NAMALWA (cell line): Measurements from ENCODE around the gene OGFR.
A peak's percentile ranks its signal among the peaks of the same experiment; 100 is the strongest.

Experiments
- DNase-seq: peaks from one replicate; pipeline ENCODE4 v3.0.0-alpha.2; 2015; ENCODE audit warnings: low spot score

Gene OGFR

GRCh38 chr20:62769346-62770071 lies 35.1 kb upstream of the OGFR start:
- DNase-seq, result no peak

- DNase-seq, result no peak
These were observed 34.3 kb upstream of the OGFR start for GRCh38 chr20:62770111-62770910.

GRCh38 chr20:62770916-62771315 lies 33.7 kb upstream of the OGFR start:
- DNase-seq, result no peak

- no peak for DNase-seq
These were observed 33.1 kb upstream of the OGFR start for GRCh38 chr20:62771396-62772102.

- no peak for DNase-seq
These were observed 32.5 kb upstream of the OGFR start for GRCh38 chr20:62772103-62772611.

- no peak for DNase-seq
These were observed 32.0 kb upstream of the OGFR start for GRCh38 chr20:62772619-62772989.

GRCh38 chr20:62772990-62773844 lies 31.4 kb upstream of the OGFR start:
- no peak for DNase-seq

- no peak for DNase-seq
These were observed 30.6 kb upstream of the OGFR start for GRCh38 chr20:62773845-62774714.

- DNase-seq, result no peak
These were observed 29.9 kb upstream of the OGFR start for GRCh38 chr20:62774762-62775161.

GRCh38 chr20:62775206-62775605 lies 29.4 kb upstream of the OGFR start:
- no peak for DNase-seq

GRCh38 chr20:62776035-62776691 lies 28.5 kb upstream of the OGFR start:
- DNase-seq, result no peak

- DNase-seq, result peak; percentile 40
These were observed 27.7 kb upstream of the OGFR start for GRCh38 chr20:62776692-62777527.

- no peak for DNase-seq
These were observed 27.2 kb upstream of the OGFR start for GRCh38 chr20:62777528-62777830.

GRCh38 chr20:62778058-62778457 lies 26.6 kb upstream of the OGFR start:
- DNase-seq, result no peak

- DNase-seq, result no peak
These were observed 25.8 kb upstream of the OGFR start for GRCh38 chr20:62778601-62779416.

GRCh38 chr20:62779417-62779685 lies 25.3 kb upstream of the OGFR start:
- no peak for DNase-seq

- no peak for DNase-seq
These were observed 24.4 kb upstream of the OGFR start for GRCh38 chr20:62780204-62780603.

GRCh38 chr20:62780696-62781095 lies 23.9 kb upstream of the OGFR start:
- DNase-seq, result no peak
